Spleen (tissue), 11 donors: ENCODE data around the gene OR4K17. TPM values are rescaled to one million over a fixed set of nuclear protein-coding genes. Genes with fewer than 3 reads are reported as not detected.

Source experiments
- DNase-seq: peaks from one replicate; pipeline ENCODE4 v3.0.0-alpha.2; 2020
- H3K27ac ChIP-seq, 8 donors: fragments of 200-600 bp; sonication (generic) in 7 of 8; 1 replicate in 4 of 8; 2 replicates in 4 of 8; pipeline versions ENCODE4 v1.5.0 to v1.8.0; 2016 to 2021; ENCODE audit warnings: inconsistent platforms in 4 of 8, mild to moderate bottlenecking in 4 of 8, moderate library complexity in 1 of 8
- H3K27me3 ChIP-seq, 7 donors: fragments of 200-600 bp; sonication (generic) in 6 of 7; replicated peaks in 1 of 7; 1 replicate in 4 of 7; 2 replicates in 3 of 7; pipeline versions ENCODE4 v1.5.0 to v1.8.0; 2016 to 2021; ENCODE audit warnings: inconsistent platforms in 3 of 7, mild to moderate bottlenecking in 1 of 7
- H3K36me3 ChIP-seq, 6 donors: fragments of 200-600 bp; sonication (generic) in 5 of 6; 1 replicate in 4 of 6; 2 replicates in 2 of 6; pipeline versions ENCODE4 v1.5.0 to v1.8.0; 2016 to 2021; ENCODE audit warnings: inconsistent platforms in 2 of 6
- H3K4me1 ChIP-seq, 6 donors: fragments of 200-600 bp; sonication (generic) in 5 of 6; 1 replicate in 3 of 6; 2 replicates in 3 of 6; pipeline versions ENCODE4 v1.5.0 to v1.8.0; 2016 to 2021; ENCODE audit warnings: inconsistent platforms in 3 of 6
- H3K4me3 ChIP-seq, 8 donors: fragments of 200-600 bp; sonication (generic) in 7 of 8; 1 replicate in 4 of 8; 2 replicates in 4 of 8; pipeline versions ENCODE4 v1.5.0 to v1.8.0; 2016 to 2021; ENCODE audit warnings: inconsistent platforms in 4 of 8, mild to moderate bottlenecking in 4 of 8, moderate library complexity in 2 of 8
- H3K9me3 ChIP-seq, 8 donors: fragments of 200-600 bp; sonication (generic) in 7 of 8; 1 replicate in 4 of 8; 2 replicates in 4 of 8; pipeline versions ENCODE4 v1.5.0 to v1.8.0; 2016 to 2021; ENCODE audit warnings: inconsistent platforms in 4 of 8
- POLR2A ChIP-seq, 3 donors: fragments of 450-650 bp; IDR thresholded peaks; one replicate each; pipeline ENCODE4 v1.5.1; 2017; ENCODE audit warnings: antibody characterized with exemption in 3 of 3, mild to moderate bottlenecking in 1 of 3
- POLR2AphosphoS5 ChIP-seq, 3 donors: sonication (generic); formaldehyde crosslinking; IDR thresholded peaks; one replicate each; pipeline ENCODE4 v1.5.1; 2017; ENCODE audit warnings: antibody characterized with exemption in 3 of 3
- WGBS, 5 donors: extraction: QIAGEN DNeasy Blood & Tissue Kit in 3 of 5; methylation state at CpG; one replicate each; pipeline versions ENCODE4 v1.1.5 to v1.1.7; 2013 to 2018; 5-methylcytosine and 5-hydroxymethylcytosine counted together
- intact Hi-C: fragments of 100-400 bp; cut with DNase I; formaldehyde crosslinking; loops from one replicate; pipeline ENCODE4 v1.15.0; 2023; ENCODE audit warnings: low total_unique reads
- polyA plus RNA-seq, 3 donors: library from polyadenylated mRNA; stranded (reverse); fragments of 200-250 nt; gene quantifications; one replicate each; pipeline ENCODE4 v1.2.1, GENCODE V29; 2013
- total RNA-seq, 7 donors: library from RNA; depleted of rRNA in 3 of 7; stranded (reverse); fragments of >200 nt in 3 of 7; fragmentation: NEBNext Ultra II Directional in 4 of 7; extraction: Animal tissue kit (Norgen Biotek cat#: 25700) in 4 of 7; gene quantifications; one replicate each; pipeline versions ENCODE4 v1.1.0 to v1.2.1, GENCODE V29; 2016 to 2021
- TF ChIP-seq, protein P1 (sequence below), 11 experiments: fragments of 200-600 bp in 7 of 11; fragments of 450-650 bp in 4 of 11; sonication (generic) in 4 of 11; IDR thresholded peaks in 8 of 11; conservative IDR thresholded peaks in 3 of 11; 1 replicate in 7 of 11; 2 replicates in 4 of 11; pipeline versions ENCODE4 v1.4.0 to v1.8.0; 2016 to 2021; ENCODE audit warnings: antibody characterized with exemption in 11 of 11, inconsistent platforms in 4 of 11, mild to moderate bottlenecking in 1 of 11
- donor health status: healthy with polysubstance abuse.
- donor health status: DM: no; HTN: no; CAD: no; lungs with moderate emphysema.
- donor health status: DM: no; HTN: no; CAD: no.
- donor health status: Bipolar disorder and iron deficiency.
- donor health status: healthy.
- donor health status: DM: no; HTN: no; CAD: no.
- donor health status: DM: yes; HTN: yes; CAD: no.

Gene OR4K17
- total and polyA plus RNA-seq, 10 donors = not detected

DNA sequence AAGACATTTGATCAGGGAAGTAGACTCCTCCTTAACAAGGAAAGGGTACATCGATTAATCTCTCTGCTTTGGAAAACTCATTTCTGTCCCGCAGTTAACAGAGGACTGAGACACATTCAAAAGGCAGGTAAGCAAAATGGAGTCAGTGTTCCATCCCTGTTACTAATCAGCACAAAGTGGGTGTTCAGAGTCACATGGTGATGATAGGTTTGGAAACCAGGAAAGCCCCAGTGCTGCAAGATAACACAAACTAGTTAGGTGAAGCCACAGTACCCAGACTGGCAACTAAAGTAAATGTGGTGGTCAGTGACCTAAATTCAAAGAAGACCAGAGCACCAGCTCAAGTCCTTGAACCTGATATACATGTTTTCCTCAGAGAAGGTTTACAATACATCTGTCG, 1.8 kb downstream of the OR4K17 start:
- TF ChIP-seq POLR2A (IDR thresholded peaks at IDR 0.05) (no peak), POLR2AphosphoS5 (IDR thresholded peaks at IDR 0.05) (no peak)
- TF ChIP-seq, protein P1, sequence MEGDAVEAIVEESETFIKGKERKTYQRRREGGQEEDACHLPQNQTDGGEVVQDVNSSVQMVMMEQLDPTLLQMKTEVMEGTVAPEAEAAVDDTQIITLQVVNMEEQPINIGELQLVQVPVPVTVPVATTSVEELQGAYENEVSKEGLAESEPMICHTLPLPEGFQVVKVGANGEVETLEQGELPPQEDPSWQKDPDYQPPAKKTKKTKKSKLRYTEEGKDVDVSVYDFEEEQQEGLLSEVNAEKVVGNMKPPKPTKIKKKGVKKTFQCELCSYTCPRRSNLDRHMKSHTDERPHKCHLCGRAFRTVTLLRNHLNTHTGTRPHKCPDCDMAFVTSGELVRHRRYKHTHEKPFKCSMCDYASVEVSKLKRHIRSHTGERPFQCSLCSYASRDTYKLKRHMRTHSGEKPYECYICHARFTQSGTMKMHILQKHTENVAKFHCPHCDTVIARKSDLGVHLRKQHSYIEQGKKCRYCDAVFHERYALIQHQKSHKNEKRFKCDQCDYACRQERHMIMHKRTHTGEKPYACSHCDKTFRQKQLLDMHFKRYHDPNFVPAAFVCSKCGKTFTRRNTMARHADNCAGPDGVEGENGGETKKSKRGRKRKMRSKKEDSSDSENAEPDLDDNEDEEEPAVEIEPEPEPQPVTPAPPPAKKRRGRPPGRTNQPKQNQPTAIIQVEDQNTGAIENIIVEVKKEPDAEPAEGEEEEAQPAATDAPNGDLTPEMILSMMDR (IDR thresholded peaks at IDR 0.05 in 8 of 11, conservative IDR thresholded peaks at IDR 0.05 in 3 of 11) = no peak
- no peaks in the 10 kb centered on the region for H3K27me3 ChIP-seq
- intact Hi-C loops = no loop called here
- no peak overlapping the region for H3K27ac ChIP-seq
- 72 to 88% (median 80%) methylated on average over 3 of the region's 3 CpGs for whole genome bisulfite sequencing, 5 donors
- H3K4me1 ChIP-seq = no peaks in the 10 kb centered on the region
- H3K36me3 ChIP-seq = no peaks in the 10 kb centered on the region
- H3K9me3 ChIP-seq = peaks cover 0 to 7% (median under 1%) of the 10 kb centered on the region in 8 donors
- H3K4me3 ChIP-seq = no peak overlapping the region
- DNase-seq = no peak

DNA sequence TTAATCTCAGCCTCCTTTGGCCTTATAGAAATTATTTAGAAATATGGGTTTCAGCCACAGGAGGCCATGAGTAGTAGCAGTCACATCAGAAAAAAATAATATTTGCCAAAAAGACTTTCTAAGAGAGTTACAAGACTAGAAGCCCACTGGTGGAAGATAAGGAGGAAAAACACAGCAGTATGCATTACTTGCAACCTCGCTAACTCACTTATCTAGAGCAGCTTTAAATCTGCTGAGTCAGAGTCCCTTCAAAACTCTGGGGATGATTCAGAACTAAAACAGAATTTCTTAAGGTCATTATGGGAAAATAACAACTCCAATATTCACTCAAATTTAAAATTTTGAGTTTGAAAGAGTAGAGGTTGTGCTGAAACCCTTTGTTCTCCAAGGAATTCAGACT, 6.2 kb downstream of the OR4K17 start:
- TF ChIP-seq, protein P1 (IDR thresholded peaks at IDR 0.05 in 8 of 11, conservative IDR thresholded peaks at IDR 0.05 in 3 of 11) = no peak
- TF ChIP-seq POLR2A (IDR thresholded peaks at IDR 0.05) (no peak), POLR2AphosphoS5 (IDR thresholded peaks at IDR 0.05) (no peak)

DNA sequence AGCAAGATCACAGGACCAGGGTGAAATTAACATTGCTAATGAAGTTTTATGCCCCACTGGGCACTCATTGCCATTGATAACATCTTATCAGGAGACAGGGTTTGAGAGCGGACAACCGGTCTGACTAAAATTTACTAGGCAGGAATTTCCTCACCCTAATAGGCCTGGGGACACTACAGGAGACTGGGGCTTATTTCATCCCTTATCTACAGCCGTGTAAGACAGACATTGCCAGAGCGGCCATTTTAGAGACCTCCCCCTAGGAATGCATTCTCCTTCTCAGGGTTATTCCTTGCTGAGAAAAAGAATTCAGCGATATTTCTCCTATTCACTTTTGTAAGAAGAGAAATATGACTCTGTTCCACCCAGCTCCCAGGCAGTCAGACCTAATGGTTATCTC, 8.3 kb downstream of the OR4K17 start:
- Histone ChIP-seq H3K27me3 (no peaks in the 10 kb centered on the region), H3K9me3 (peaks cover 0 to 46% (median 31%) of the 10 kb centered on the region in 8 donors), H3K27ac (no peak overlapping the region), H3K4me1 (no peaks in the 10 kb centered on the region), H3K36me3 (no peaks in the 10 kb centered on the region), H3K4me3 (no peak overlapping the region)
- TF ChIP-seq, protein P1 (IDR thresholded peaks at IDR 0.05 in 8 of 11, conservative IDR thresholded peaks at IDR 0.05 in 3 of 11) = no peak
- TF ChIP-seq POLR2A (IDR thresholded peaks at IDR 0.05) = no peak
- no peak for DNase-seq
- 73 to 84% (median 76%) methylated on average over 5 of the region's 5 CpGs for WGBS, 5 donors
- intact Hi-C loops = no loop called here

More for the DNA sequence above, 6.2 kb downstream of the OR4K17 start:
- H3K4me1 ChIP-seq = no peaks in the 10 kb centered on the region
- H3K27ac ChIP-seq = no peak overlapping the region
- H3K36me3 ChIP-seq = no peaks in the 10 kb centered on the region
- no peaks in the 10 kb centered on the region for H3K27me3 ChIP-seq
- 53 to 68% (median 58%) methylated on average over 1 of the region's 1 CpG for WGBS, 5 donors
- H3K9me3 ChIP-seq = peaks cover 0 to 42% (median 31%) of the 10 kb centered on the region in 8 donors
- H3K4me3 ChIP-seq = no peak overlapping the region
- no peak for DNase-seq
- intact Hi-C loops = no loop called here

DNA sequence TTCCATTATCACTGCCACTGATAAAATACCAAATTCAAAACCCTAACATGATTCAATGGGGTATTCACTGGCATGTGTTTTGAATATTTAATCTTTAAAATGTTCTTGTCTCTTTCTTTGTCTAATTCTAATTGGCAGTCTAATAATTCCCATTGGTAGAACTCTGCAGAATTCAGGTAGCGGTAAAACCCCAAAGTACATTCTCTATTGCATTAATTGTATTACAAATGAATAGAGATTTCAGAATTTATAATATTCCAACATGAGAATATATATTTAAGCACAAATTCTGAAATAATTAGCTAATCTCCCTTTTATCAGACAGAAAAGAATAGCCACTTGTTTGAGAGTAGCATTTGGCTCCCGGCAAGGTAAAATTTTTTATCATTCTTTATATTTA, 28.0 kb downstream of the OR4K17 start, which contains the start of gene OR4N5:
Gene OR4N5 (plus strand): TSS at position 301 of the 400 bp plus-strand sequence. CDS start 4,916 bp downstream, outside the sequence.
- no peak within 1 kb of the TSS for H3K27ac ChIP-seq
- WGBS, 5 donors = 84 to 98% (median 89%) methylated on average over 2 of the region's 2 CpGs
- intact Hi-C loops = no loop called here
- H3K4me1 ChIP-seq = no peaks in the 10 kb centered on the region
- H3K36me3 ChIP-seq = no peaks in the 10 kb centered on the region
- no peak within 1 kb of the TSS for H3K4me3 ChIP-seq
- no peaks in the 10 kb centered on the region for H3K9me3 ChIP-seq
- no peaks in the 10 kb centered on the region for H3K27me3 ChIP-seq
- DNase-seq = no peak
- TF ChIP-seq POLR2A (IDR thresholded peaks at IDR 0.05) (no peak), POLR2AphosphoS5 (IDR thresholded peaks at IDR 0.05) (no peak)
- TF ChIP-seq, protein P1 (IDR thresholded peaks at IDR 0.05 in 8 of 11, conservative IDR thresholded peaks at IDR 0.05 in 3 of 11) = no peak
